GM18511 (cell line): ENCODE results near the gene ZC3H15.

Experiments
- ATAC-seq: cut with Tn5 transposase; IDR thresholded peaks from one replicate; pipeline ENCODE4 v1.9.1; 2021; ENCODE audit warnings: mild to moderate bottlenecking, moderate library complexity; ENCODE audit not compliant: unreplicated experiment

ZC3H15 gene

GRCh38 chr2:186535861-186536260 is 49.8 kb downstream of the ZC3H15 start:
- no peak for ATAC-seq

GRCh38 chr2:186537019-186537418 is 51.0 kb downstream of the ZC3H15 start:
- no peak for ATAC-seq

GRCh38 chr2:186540941-186541340 is 54.9 kb downstream of the ZC3H15 start:
- no peak for ATAC-seq

GRCh38 chr2:186542002-186542401 is 55.9 kb downstream of the ZC3H15 start:
- ATAC-seq: no peak

GRCh38 chr2:186543561-186544131 is 57.6 kb downstream of the ZC3H15 start:
- no peak for ATAC-seq

GRCh38 chr2:186544255-186544675 is 58.2 kb downstream of the ZC3H15 start:
- no peak for ATAC-seq

GRCh38 chr2:186546846-186547245 is 60.8 kb downstream of the ZC3H15 start:
- ATAC-seq: no peak

- no peak for ATAC-seq
These were observed 65.4 kb downstream of the ZC3H15 start for GRCh38 chr2:186551323-186552050.

- ATAC-seq: no peak
These were observed 68.4 kb downstream of the ZC3H15 start for GRCh38 chr2:186554429-186554828.

GRCh38 chr2:186554850-186555671 is 69.0 kb downstream of the ZC3H15 start:
- no peak for ATAC-seq

- ATAC-seq: no peak
These were observed 72.6 kb downstream of the ZC3H15 start for GRCh38 chr2:186558512-186559276.
